AG04450 (cell line): ENCODE results near the gene PRKCH. TPM values are rescaled to one million over a fixed set of nuclear protein-coding genes. Genes with fewer than 3 reads are reported as not detected.
A peak's percentile ranks its signal among the peaks of the same experiment; 100 is the strongest.

Experiments
- CTCF ChIA-PET: fragments of 300-600, 350-600 bp; formaldehyde crosslinking; extraction: SDS; loops from one replicate; lab custom pipeline; 2022; ENCODE audit warnings: antibody characterized with exemption, inconsistent platforms; lab: Charles Lee
- POLR2A ChIA-PET: fragments of 350-600 bp; formaldehyde crosslinking; extraction: SDS; loops from one replicate; lab custom pipeline; 2021; ENCODE audit warnings: antibody characterized with exemption, inconsistent platforms; lab: Yijun Ruan, JAX
- DNase-seq: peaks from one replicate; pipeline ENCODE4 v3.0.0-alpha.2; 2011; ENCODE audit warnings: low read depth, low spot score
- H3K27ac ChIP-seq: one replicate; pipeline ENCODE4 v1.5.1; 2012; ENCODE audit warnings: low read depth, low read length, control low read depth
- H3K27me3 ChIP-seq: one replicate; pipeline ENCODE4 v1.6.0; 2012; ENCODE audit warnings: low read length; ENCODE audit not compliant: control insufficient read depth, insufficient read depth
- H3K4me3 ChIP-seq: 2 replicates; pipeline ENCODE4 v1.5.1; 2011; ENCODE audit warnings: mild to moderate bottlenecking, low read depth, low read length, control low read depth
- H3K9me3 ChIP-seq: 2 replicates; pipeline ENCODE4 v1.5.1; 2012; ENCODE audit warnings: low read length; ENCODE audit not compliant: control insufficient read depth, insufficient read depth
- CTCF ChIP-seq: IDR thresholded peaks from 2 replicates; pipeline ENCODE4 v1.5.1; 2011; ENCODE audit warnings: low read depth, low read length, control low read depth, inconsistent platforms
- polyA plus RNA-seq: library from polyadenylated mRNA; depleted of rRNA; stranded (reverse); fragments of >200 nt; gene quantifications from 2 replicates; pipeline ENCODE4 v1.2.3, GENCODE V29; 2011

Gene PRKCH
- polyA plus RNA-seq, 1 experiment = 1.6 TPM

- H3K27me3 ChIP-seq = no peaks in the 10 kb centered on the region
- DNase-seq = no peak
- H3K9me3 ChIP-seq = no peaks in the 10 kb centered on the region
- POLR2A ChIA-PET = interaction anchor here (0.6 to 3.1 kb wide), 12 partner anchors 10 to 199 kb away, joined by 3 to 11 read pairs (median 4); partner anchors contain the start of genes HIF1A and SNAPC1
- H3K4me3 ChIP-seq = no peak overlapping the region
- H3K27ac ChIP-seq = peak overlapping the region; percentile 98
- TF ChIP-seq CTCF = no peak
- CTCF ChIA-PET = interaction anchor here (1.2 to 2.0 kb wide), 2 partner anchors 88 to 93 kb away, joined by 4 to 7 read pairs; no protein-coding TSS in a partner anchor
Observed at GRCh38 chr14:61563162-61563511, 241.8 kb downstream of the PRKCH start.

- no peak for TF ChIP-seq CTCF
- POLR2A ChIA-PET = interaction anchor here (1.0 to 1.5 kb wide), 3 partner anchors 17 to 131 kb away, joined by 3 to 9 read pairs (median 3); partner anchors contain the start of gene HIF1A
- Histone ChIP-seq H3K9me3 (no peaks in the 10 kb centered on the region), H3K27ac (peak overlapping the region; percentile 98), H3K4me3 (no peak overlapping the region), H3K27me3 (no peaks in the 10 kb centered on the region)
- no peak for DNase-seq
- CTCF ChIA-PET = no interaction called here
Observed at GRCh38 chr14:61563880-61564617, 242.7 kb downstream of the PRKCH start.

- POLR2A ChIA-PET = interaction anchor here (0.7 to 1.1 kb wide), 3 partner anchors 17 to 45 kb away, joined by 3 to 5 read pairs (median 3); no protein-coding TSS in a partner anchor
- H3K9me3 ChIP-seq = no peaks in the 10 kb centered on the region
Observed at GRCh38 chr14:61564618-61565091, 243.3 kb downstream of the PRKCH start.

GRCh38 chr14:61565181-61565580 lies 243.8 kb downstream of the PRKCH start:
- TF ChIP-seq CTCF = no peak
- Histone ChIP-seq H3K4me3 (no peak overlapping the region), H3K27me3 (no peaks in the 10 kb centered on the region), H3K9me3 (no peaks in the 10 kb centered on the region), H3K27ac (peak overlapping the region; percentile 98)
- ChIA-PET POLR2A (interaction anchor here (0.7 to 1.1 kb wide), 3 partner anchors 21 to 45 kb away, joined by 3 to 5 read pairs (median 4); no protein-coding TSS in a partner anchor), CTCF (no interaction called here)
- no peak for DNase-seq

More at GRCh38 chr14:61564618-61565091, 243.3 kb downstream of the PRKCH start:
- DNase-seq = peak; percentile 85
- CTCF ChIA-PET = no interaction called here
- no peaks in the 10 kb centered on the region for H3K27me3 ChIP-seq
- TF ChIP-seq CTCF = no peak
- H3K27ac ChIP-seq = peak overlapping the region; percentile 98
- H3K4me3 ChIP-seq = no peak overlapping the region
